ENCODE measurements around the gene DCC.

Gene DCC

DNA sequence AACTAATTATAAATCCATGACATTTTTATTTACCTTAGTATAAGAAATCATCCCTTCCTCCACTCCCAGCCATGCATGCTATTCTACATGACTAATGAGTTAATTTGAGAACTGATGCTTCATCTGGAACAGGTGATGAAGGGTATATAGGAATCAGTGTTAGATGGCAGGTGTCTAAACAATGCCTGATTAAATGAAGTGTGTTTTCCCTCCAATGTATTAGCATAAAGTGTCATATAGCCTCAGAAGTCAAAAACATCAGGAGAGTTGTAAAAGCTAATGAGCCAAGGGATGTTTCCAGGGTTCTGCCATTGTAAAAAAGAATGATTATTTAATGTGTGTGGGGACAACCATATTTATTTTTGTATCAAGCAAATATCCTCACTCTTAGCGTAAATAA is 913.8 kb downstream of the DCC start:
- Histone ChIP-seq H3K27ac (no peak overlapping the region), H3K36me3 (no peaks in the 10 kb centered on the region), H3K4me3 (no peak overlapping the region), H3K9me3 (no peaks in the 10 kb centered on the region), H3K27me3 (no peaks in the 10 kb centered on the region), H3K4me1 (no peaks in the 10 kb centered on the region)
- TF ChIP-seq, protein P1, sequence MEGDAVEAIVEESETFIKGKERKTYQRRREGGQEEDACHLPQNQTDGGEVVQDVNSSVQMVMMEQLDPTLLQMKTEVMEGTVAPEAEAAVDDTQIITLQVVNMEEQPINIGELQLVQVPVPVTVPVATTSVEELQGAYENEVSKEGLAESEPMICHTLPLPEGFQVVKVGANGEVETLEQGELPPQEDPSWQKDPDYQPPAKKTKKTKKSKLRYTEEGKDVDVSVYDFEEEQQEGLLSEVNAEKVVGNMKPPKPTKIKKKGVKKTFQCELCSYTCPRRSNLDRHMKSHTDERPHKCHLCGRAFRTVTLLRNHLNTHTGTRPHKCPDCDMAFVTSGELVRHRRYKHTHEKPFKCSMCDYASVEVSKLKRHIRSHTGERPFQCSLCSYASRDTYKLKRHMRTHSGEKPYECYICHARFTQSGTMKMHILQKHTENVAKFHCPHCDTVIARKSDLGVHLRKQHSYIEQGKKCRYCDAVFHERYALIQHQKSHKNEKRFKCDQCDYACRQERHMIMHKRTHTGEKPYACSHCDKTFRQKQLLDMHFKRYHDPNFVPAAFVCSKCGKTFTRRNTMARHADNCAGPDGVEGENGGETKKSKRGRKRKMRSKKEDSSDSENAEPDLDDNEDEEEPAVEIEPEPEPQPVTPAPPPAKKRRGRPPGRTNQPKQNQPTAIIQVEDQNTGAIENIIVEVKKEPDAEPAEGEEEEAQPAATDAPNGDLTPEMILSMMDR (IDR thresholded peaks at IDR 0.05) = no peak
- no peak for DNase-seq
- intact Hi-C loops (cut with DNase I; ENCODE audit: low total_unique reads) = no loop called here

DNA sequence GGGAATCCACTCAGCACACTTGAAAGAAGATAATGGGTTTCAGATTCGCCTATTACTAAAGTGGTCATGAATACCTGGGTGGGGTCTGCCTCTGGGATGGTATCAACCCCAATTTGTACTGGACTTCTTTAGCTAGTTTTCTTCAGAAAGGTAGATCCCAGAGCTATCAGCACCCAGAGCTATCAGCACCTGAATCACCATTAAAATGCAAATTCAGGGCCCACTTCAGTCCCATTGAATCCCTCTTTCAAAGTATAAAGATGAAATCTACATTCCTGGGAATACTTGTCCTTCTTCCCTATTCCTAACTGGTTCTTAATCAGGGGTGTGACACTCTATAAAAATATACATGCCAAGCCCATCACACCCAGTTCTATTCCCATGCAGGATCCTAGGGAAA is 914.3 kb downstream of the DCC start:
- no peaks in the 10 kb centered on the region for H3K27me3 ChIP-seq
- no peak overlapping the region for H3K4me3 ChIP-seq
- H3K4me1 ChIP-seq = no peaks in the 10 kb centered on the region
- intact Hi-C loops (cut with DNase I; ENCODE audit: low total_unique reads) = no loop called here
- DNase-seq = no peak
- TF ChIP-seq, protein P1 (IDR thresholded peaks at IDR 0.05) = no peak
- H3K36me3 ChIP-seq = no peaks in the 10 kb centered on the region
- H3K9me3 ChIP-seq = no peaks in the 10 kb centered on the region
- H3K27ac ChIP-seq = no peak overlapping the region

DNA sequence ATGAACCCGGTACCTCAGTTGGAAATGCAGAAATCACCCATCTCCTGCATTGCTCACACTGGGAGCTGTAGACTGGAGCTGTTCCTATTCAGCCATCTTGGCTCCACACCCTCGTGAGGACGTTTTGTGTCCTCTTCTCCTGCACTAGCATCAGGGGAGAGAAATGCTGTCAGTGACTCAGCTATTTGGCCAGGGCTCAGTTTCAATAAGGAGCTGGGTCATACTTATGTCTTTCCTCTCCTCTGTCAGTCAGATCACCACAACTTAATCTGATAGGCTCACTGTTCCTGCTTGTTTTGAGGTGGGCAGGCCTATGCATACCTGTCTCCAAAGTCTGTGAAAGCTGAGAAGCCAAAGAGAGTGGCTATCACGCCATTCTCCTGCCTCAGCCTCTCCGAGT is 921.2 kb downstream of the DCC start:
- H3K27me3 ChIP-seq = no peaks in the 10 kb centered on the region
- H3K9me3 ChIP-seq = no peaks in the 10 kb centered on the region
- H3K4me3 ChIP-seq = no peak overlapping the region
- no peak for DNase-seq
- H3K4me1 ChIP-seq = no peaks in the 10 kb centered on the region
- TF ChIP-seq, protein P1 (IDR thresholded peaks at IDR 0.05) = no peak
- intact Hi-C loops (cut with DNase I; ENCODE audit: low total_unique reads) = no loop called here
- no peaks in the 10 kb centered on the region for H3K36me3 ChIP-seq
- H3K27ac ChIP-seq = no peak overlapping the region

DNA sequence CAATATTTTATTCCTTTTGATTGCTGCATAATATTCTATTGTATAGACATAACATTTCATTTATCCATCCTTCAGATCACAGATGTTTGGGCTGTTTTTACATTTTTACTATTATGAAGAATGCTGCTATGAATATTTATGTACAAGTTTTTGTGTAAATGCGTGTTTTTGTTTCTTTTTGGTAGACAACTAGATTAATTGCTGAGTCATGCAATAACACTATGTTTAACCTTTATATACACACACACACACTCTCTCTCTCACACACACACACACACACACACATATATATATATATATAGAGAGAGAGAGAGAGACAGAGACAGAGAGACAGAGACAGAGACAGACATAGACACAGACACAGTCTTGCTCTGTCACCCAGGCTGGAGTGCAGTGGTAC is 926.9 kb downstream of the DCC start:
- Histone ChIP-seq H3K27ac (no peak overlapping the region), H3K9me3 (no peaks in the 10 kb centered on the region), H3K4me3 (no peak overlapping the region), H3K4me1 (no peaks in the 10 kb centered on the region), H3K36me3 (no peaks in the 10 kb centered on the region), H3K27me3 (no peaks in the 10 kb centered on the region)
- DNase-seq = no peak
- TF ChIP-seq, protein P1 (IDR thresholded peaks at IDR 0.05) = no peak
- intact Hi-C loops (cut with DNase I; ENCODE audit: low total_unique reads) = no loop called here

DNA sequence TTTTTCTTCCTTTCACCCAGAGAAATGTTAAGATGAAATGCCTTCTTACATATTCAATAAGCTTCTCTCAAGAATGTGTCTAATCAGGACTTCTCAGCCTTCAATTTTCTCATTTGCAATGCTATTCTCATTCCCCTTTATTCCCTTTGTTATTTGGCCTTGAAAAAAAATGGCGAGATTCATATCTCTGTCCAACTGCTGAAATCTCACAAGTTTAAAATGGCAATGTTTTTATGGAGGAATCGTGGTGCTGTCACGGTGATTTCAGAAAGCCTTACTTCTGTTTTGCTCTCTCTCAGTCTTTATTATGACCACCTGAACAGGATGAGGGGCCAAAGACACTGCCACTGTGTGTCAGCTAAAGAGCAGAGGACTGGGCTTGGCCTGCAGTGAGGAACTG is 928.5 kb downstream of the DCC start:
- no peak overlapping the region for H3K4me3 ChIP-seq
- no peak for DNase-seq
- intact Hi-C loops (cut with DNase I; ENCODE audit: low total_unique reads) = no loop called here
- H3K4me1 ChIP-seq = no peaks in the 10 kb centered on the region
- H3K9me3 ChIP-seq = no peaks in the 10 kb centered on the region
- TF ChIP-seq, protein P1 (IDR thresholded peaks at IDR 0.05) = no peak
- H3K27ac ChIP-seq = no peak overlapping the region
- H3K27me3 ChIP-seq = no peaks in the 10 kb centered on the region
- no peaks in the 10 kb centered on the region for H3K36me3 ChIP-seq

DNA sequence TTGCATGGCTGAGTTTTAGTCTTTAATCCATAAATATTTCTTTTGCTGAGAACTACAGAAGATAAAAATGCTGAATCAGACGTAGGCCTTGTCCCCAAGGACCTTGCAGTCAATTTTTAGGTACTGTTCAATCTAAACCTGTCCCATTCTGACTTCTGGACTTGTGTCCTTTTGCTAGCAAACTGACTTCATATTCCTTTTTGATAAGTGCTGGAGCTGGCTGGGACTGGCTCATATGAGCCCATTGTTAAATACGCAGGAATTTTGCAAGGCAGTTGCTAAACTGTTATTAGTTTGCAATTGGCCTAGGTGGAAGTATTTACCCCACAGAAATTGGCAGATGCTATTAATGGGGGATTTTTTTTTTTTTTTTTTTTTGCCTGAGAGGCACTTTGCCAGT is 941.4 kb downstream of the DCC start:
- Histone ChIP-seq H3K36me3 (no peaks in the 10 kb centered on the region), H3K9me3 (no peaks in the 10 kb centered on the region), H3K4me3 (no peak overlapping the region), H3K27me3 (no peaks in the 10 kb centered on the region), H3K4me1 (no peaks in the 10 kb centered on the region), H3K27ac (no peak overlapping the region)
- intact Hi-C loops (cut with DNase I; ENCODE audit: low total_unique reads) = no loop called here
- TF ChIP-seq, protein P1 (IDR thresholded peaks at IDR 0.05) = no peak
- DNase-seq = no peak

All from tibial artery (tissue), 4 donors.